ENCODE data around the gene ASXL1.
"Not testable (repeated sequence)": the region's sequence is repeated elsewhere in the genome, so short reads cannot be mapped to it uniquely, and the experiment has no call there.

ASXL1 gene

GRCh38 chr20:32337937-32338661 lies 20.0 kb upstream of the ASXL1 start:
- no peak for DNase-seq (ENCODE audit: low read depth)

- no peak for DNase-seq (ENCODE audit: low read depth)
Measured at GRCh38 chr20:32338665-32339064, 19.5 kb upstream of the ASXL1 start.

DNA sequence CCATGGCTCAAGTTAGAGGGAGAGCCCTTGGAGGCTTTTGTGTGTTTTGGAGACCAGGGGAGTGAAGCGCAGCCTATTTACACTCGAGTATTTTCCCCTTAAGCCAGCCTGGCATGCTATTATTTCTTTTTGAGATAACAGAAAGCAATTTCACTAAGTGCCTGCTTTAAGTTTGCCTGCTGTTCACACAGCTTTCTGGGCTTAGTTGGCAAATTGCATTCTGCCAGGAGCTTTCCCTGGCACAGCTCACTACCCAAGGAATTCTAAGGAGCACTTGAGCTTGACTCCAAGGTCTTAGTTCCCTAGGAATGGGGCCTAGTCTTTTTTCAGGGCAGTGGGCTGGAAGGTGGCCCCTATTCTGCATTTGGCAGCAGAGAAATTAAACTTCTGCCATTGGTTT lies 19.0 kb upstream of the ASXL1 start:
- DNase-seq (ENCODE audit: low read depth): no peak

GRCh38 chr20:32341053-32341452 lies 17.1 kb upstream of the ASXL1 start:
- not testable (repeated sequence) for DNase-seq (ENCODE audit: low read depth)

- DNase-seq (ENCODE audit: low read depth): no peak
Measured at GRCh38 chr20:32343439-32343838, 14.7 kb upstream of the ASXL1 start.

GRCh38 chr20:32344835-32345506 lies 13.2 kb upstream of the ASXL1 start:
- DNase-seq (ENCODE audit: low read depth): no peak

GRCh38 chr20:32348207-32348606 lies 9.9 kb upstream of the ASXL1 start:
- no peak for DNase-seq (ENCODE audit: low read depth)

- DNase-seq (ENCODE audit: low read depth): no peak
Measured at GRCh38 chr20:32350421-32350820, 7.7 kb upstream of the ASXL1 start.

- DNase-seq (ENCODE audit: low read depth): no peak
Measured at GRCh38 chr20:32352121-32352720, 5.9 kb upstream of the ASXL1 start.

DNA sequence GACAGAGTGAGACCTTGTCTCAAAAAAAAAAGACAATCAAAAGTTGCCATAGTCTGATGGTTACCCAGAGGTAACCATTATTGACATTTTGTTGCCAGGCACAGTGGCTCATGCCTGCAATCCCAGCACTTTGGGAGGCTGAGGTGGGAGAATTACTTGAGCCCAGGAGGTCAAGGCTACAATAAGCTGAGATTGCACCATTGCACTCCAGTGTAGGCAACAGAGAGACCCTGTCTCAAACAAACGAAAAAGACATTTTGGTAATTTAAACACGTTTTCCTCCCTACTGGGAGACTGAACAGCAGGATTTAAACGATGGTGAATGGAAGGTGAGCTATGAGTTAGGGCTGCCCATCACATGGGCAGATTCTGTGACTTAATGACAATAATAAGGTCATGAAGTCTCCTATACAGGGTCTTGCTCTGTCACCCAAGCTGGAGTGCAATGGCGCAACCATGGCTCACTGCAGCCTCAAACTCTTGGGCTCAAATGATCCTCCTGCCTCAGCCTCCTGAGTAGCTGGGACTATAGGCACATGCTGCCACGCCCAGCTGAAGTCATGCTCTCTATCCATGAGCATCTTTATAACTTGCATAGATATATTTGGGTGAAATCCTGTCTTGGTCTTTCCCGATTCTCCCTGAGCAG lies 4.2 kb upstream of the ASXL1 start:
- no peak for DNase-seq (ENCODE audit: low read depth)

DNA sequence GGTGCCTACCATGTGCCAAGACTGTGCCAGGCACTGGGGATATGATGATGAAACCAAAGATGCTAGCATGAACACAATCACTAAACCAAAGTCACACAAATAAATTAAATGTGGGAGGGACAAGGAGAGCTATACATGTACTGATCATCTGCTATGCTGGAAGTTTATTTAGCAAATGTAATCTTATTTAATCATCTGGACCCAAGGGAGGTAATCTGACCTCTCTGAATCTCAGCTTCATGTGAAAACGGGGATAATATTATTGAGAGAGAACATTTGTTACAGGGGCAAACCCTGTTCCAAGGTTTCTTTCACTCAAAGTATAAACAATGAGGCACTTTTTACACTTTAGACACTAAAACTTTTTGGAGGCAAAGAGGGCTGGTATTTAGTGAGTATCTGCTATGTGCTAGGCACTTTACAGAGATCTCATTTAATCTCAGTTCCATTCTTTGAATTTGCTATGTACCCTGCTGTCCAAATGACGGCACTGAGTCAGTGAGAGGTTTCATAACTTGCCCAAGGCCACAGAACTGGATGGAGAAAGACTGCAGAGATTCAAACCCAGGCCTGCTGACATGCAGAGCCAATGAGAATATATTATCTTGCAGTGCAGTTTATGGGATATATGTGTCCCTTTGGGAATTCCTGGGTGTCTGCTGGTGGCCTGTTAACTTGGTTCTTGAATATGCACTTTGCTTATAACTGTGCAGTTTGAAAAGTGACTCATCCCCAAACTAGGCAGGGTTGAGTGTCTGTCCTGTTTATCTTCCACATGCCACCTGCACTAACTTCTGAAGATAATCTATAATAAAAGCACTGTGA lies 3.3 kb upstream of the ASXL1 start:
- DNase-seq (ENCODE audit: low read depth): no peak

- DNase-seq (ENCODE audit: low read depth): no peak
Measured at GRCh38 chr20:32355417-32355841, 2.7 kb upstream of the ASXL1 start.

DNA sequence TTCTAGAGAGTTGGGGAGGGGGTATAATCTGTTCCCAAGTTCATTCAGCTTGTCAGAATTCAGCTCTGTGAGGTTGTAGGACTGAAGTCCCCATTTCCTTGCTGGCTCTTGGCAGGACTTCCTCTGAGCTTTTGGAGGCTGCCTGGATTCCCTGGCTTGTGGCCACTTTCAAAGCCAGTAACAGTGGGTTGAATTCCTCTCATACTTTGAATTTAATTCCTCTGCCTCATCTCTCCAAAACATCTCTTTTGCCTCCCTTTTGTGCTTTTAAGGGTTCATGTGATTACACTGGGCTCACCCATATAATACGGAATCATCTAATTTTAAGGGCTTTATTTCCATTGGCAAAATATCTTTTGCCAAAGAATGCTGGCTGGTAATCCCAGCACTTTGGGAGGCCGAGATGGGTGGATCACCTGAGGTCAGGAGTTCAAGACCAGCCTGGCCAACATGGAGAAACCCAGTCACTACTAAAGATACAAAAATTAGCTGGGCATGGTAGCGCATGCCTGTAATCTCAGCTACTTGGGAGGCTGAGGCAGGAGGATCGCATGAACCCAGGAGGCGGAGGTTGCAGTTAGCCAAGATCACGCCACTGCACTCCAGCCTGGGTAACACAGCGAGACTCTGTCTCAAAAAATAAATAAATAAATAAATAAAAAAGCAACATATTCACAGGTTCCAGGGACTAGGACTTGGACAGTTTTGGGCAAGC lies 2.1 kb upstream of the ASXL1 start:
- peak; percentile 59 for DNase-seq (ENCODE audit: low read depth)

- DNase-seq (ENCODE audit: low read depth): no peak
Measured at GRCh38 chr20:32356622-32357374, 1.3 kb upstream of the ASXL1 start.

DNA sequence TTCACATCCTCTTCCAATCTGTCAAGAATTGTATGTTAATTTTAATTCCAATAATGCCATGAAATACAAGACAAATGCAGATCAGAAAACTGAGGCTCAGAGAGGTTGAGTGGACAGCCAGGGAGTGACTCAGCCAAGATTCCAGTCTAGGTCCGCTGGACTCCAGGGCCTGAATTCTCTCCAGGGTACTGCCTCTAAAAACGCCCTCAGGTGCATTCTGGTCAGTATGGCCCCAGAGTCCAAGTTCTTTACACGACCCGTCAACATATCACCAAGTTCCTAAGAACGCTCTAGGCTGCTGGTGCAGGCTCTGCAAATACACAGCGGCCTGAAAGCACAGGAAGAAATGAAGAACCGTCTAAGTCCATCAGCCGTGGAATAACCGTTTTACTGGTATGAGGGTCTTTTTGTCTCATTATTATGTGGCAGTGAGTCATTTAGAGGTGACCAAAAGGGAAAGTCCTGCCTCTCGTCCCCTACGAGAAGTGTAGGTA lies 709 bp upstream of the ASXL1 start:
- no peak for DNase-seq (ENCODE audit: low read depth)

DNA sequence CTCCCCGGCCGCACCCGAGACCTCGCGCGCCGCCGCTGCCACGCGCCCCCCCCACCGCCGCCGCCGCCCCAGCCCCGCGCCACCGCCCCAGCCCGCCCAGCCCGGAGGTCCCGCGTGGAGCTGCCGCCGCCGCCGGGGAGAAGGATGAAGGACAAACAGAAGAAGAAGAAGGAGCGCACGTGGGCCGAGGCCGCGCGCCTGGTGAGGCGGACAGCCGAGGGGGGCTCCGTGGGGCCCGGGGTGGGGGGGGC lies 426 bp downstream of the ASXL1 start:
- no peak for DNase-seq (ENCODE audit: low read depth)

- DNase-seq (ENCODE audit: low read depth): no peak
Measured at GRCh38 chr20:32358883-32359632, 927 bp downstream of the ASXL1 start.

DNA sequence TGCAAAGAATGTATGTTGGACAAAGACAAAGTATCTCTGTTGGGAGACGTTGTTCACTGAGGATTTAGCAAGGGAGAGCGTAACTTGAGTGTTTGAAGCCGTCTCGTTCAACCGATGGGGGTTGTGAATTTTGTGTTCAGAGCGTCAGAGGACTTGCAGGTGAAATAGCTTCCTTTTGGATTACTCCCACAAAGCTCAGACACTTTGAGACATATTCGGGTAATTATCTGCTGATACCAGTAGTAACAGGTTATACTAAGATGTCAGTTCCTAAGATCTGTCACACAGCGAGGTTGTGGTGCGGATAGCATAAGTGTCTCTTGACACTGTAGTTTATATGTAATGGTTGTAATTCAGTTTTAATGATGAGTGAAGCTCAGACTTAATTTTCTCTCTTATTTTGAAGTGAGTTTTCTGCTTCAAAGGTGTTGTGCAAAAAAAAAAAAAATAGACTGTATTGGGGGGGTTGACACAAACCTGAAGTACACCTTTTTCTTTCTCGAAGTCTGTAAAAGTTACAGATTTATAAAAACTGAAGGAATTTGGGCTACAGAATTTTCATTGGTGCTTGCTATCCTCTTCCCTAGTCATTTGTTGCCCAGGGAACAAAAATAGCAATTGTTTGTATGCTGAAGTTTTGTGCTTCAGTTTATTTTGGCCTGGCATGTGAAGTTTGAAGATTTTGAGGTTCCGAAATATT lies 1.7 kb downstream of the ASXL1 start:
- DNase-seq (ENCODE audit: low read depth): no peak

GRCh38 chr20:32360333-32360634 lies 2.2 kb downstream of the ASXL1 start:
- no peak for DNase-seq (ENCODE audit: low read depth)

Data from fibroblast of the conjunctiva (primary cell).